Measurements from ENCODE around the gene ADK.
"Not testable (repeated sequence)": the region's sequence is repeated elsewhere in the genome, so short reads cannot be mapped to it uniquely, and the experiment has no call there.

Gene ADK

DNA sequence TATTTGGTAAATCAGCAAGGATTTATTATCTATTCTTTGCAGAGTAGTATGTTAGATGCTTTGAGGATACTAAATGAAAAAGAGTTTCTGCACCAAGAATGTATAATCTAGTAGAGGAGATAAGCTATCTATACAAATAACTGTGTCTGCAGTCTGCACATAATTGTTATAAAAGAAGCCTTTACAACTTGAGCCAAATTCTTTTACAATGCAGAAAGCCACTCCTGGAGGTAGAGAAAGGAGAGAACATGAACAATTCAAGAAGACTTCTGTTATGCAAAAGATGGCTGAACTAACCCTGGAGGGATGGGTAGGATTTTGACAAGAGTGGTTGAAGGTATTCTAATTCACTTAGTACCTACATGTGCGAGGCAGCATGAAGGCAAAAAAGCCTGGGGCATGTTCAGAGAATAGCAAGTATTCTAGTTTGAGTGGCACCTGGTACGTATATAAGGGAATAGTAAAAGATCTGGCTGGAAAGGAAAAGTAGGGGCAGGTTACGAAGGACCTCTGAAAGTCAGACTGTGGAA, 424.2 kb downstream of the ADK start:
- DNase-seq = no peak

DNA sequence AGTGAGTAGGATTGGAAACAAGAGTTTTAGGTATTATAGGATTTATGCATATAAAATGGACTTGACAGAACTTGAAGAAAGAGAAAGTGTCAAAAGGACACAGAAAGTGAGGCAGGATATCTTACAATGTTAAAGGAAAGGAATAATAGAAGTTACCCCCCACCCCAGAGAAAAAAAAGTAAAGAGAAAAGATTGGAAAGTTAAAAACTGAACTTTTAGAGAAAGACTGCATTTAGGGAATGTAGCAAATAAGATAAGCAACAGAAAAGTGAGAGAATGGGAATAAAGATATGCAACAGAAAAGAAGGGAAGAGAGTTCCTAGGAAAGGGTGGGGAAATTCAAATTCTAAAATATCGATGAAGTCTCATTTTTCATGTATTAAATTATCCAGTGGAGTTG, 424.9 kb downstream of the ADK start:
- DNase-seq = no peak

DNA sequence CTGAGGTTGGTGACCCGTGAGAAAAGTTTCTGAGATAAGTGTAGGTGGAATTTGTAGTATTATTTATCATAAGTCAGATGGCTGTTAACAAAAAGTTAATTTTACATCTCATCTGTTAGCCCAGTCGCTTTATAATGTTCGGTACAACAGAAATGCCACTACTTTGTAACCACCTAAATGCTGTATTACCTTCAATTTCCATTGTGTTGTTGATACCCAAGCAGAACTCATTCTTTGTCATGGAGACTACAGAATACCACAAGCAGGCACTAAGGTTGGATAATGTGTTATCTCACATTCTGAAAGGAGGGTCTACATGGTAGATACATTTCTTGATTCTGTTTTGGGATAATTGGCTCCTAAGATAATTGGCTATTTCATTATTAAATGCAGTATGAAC, 425.6 kb downstream of the ADK start:
- DNase-seq = no peak

DNA sequence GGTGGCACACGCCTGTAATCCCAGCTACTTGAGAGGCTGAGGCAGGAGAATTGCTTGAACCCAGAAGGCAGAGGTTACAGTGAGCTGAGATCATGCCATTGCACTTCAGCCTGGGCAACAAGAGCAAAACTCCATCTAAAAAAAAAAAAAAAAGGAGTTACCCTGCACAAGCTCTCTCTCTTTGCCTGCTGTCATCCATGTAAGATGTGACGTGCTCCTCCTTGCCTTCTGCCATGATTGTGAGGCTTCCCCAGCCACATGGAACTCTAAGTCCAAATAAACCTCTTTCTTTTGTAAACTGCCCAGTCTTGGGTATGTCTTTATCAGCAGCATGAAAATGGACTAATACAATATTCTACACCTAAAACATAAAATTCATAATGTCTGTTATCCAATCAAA, 429.4 kb downstream of the ADK start:
- DNase-seq = not testable (repeated sequence)

DNA sequence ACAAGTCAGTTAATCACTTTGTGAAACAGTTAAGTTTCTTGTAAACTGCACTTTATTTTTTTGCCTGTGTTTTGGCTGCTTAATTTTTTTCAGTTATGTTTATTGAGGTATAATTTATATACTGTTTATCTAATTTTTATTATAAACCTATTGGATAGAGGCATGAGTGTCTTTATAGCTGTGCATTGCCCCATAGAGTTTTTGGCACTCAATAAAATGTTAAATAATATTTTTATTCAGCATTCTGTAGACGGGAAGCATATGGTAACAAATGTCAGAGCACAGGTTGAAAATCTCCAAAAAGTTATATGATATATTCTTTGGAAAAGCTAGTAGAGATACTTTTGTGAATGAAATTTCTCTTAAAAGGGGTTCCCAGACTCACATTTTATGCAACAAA, 431.5 kb downstream of the ADK start:
- DNase-seq = no peak

DNA sequence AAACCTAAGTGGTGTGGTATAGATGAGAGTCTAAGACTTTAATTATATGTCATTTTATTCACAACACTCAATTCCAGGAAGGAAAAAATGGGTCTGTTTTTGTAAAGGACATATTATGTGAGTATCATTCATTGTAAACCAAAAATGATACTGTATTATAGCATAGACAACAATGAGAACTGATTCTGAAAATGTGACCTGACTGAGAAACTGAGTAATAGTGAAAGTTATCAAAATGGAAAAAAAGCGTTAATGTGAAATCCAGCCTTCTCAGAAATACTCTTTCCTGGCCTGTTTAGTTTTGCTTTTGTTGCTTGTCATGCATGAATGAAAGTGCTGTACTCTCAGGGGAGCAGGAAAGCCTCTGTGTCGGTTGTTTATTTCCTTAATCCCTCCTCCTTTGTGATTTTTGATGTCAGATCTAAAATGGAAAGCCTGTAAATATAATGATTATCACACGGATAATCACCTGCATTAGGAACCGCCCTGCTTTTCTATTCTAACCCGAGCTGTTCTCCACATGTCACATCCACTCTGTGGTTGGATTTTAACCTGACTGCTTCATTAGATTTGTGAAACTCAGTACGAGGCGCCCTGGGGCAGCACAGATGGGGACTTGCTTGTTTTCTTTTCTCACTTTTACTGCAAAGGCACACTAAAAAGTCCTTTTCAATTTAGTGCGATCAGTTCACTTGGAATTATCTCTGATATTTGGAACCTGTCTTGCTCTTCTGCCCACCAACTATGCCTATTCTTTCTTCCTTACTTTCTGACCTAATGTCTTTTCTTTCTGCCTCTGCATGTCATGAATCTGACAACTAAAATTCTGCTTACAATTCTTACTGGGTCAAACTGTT, 434.4 kb downstream of the ADK start:
- no peak for DNase-seq

DNA sequence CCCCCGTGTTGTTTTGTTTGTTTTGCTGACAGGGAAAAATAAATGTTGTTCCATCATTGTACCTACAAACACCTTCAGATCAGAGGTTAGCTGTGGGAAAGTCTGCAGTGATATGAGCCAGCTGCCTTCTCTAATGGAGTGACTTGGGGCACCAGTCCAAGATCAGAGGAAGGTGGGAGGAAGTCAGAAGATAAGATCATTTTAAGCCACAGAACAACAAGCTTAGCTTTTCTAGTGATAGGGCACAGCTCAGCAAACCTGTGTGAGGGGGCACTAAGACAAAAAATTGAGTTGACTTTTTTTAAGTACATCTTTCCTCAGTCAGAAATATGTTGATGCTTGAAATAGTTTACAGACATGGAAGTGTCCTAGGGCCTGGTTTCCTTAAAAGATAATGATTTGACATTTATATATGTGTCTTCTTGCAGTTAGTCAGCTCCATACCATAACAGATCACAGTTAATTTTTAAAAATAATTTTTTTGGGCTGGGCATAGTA, 435.1 kb downstream of the ADK start:
- DNase-seq = no peak

DNA sequence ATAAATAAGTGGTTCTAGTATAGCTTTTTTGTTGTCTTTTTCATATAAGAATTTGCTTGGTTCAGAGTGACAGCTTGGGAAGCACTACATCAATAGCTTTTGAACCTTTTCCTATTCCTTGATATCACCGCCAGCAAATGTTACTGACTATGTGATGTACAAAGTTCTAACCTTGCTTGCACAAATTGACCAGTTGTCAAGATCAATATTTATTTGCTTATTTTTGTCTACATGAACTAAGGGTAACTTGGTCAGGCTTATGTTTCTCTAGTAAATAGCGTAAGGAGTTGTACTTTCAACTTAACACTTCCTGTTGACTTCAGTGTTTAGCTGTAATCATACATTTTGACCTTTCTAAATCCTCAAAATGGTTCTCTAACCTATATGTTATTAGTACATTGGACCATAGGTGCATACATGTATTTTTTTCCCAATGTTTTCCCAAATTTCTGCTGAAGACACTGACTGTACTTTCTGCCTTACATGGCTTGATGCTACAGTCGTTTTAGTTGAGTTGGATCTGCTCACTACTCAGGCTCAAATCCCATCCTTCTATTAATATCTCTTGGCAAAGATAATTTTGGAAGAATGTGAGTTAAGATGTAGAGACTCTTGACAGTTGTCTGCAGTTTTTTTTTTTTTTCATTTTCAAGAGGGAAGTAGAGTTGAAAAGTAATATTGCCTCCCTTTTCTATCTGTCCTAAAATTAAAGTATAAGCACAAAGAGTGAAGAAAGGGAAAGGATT, 436.3 kb downstream of the ADK start:
- DNase-seq = no peak

DNA sequence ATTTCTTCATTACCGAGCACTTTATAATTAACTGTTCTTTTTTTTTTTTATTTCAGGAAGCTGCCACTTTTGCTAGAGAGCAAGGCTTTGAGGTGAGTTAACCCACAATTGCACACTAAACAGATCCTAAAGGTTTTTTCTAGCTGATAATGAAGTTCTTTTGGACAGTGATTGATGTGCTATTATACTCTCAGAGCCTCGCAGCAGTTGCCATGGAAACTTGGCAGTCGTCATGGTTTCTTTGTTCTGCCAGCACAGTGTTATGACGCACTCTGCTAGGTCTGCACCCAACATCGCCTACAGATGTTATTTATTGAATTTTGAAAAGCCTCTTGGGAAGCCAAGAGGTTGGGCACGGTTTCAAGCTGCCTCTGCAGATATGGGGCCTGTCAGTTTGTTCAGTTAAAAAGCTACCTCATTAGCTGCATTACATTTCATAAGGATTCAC, 438.2 kb downstream of the ADK start:
- DNase-seq = peak; percentile 98

DNA sequence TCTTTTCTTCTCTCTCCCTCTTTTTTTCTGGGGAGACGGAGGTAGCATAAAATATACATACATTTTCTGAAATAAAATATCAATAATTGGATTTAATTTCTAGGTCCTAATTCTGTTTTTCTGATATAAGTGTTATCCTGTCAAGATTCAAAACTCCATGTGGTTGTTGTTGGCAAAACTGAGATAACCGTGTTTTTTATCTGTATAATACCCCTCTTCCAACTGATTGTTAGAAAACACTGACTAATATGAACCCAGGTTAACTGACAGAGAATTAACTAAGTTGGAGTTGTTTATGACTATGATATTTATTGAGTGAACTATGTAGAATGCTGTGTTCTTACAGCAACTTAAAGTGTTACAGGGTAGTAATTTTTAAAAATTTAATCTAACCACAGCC, 438.8 kb downstream of the ADK start:
- no peak for DNase-seq

DNA sequence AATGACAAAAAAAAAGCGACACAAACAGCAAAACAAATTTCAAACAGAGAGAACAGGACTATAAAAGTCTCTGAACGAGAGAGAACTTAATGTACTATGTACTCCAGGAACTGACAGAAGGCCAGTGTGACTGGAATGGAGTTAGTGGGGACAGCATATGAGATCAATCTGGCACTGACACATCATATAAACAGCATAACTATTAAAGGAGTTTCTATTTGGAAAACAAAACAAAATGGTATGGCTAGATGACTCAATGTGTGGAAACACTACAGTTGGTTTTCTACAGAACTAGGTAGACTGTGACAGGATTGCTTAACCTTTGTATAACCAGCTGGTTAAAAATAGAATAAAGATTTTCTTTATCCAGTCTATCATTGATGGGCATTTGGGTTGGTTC, 442.4 kb downstream of the ADK start:
- peak; percentile 59 for DNase-seq

DNA sequence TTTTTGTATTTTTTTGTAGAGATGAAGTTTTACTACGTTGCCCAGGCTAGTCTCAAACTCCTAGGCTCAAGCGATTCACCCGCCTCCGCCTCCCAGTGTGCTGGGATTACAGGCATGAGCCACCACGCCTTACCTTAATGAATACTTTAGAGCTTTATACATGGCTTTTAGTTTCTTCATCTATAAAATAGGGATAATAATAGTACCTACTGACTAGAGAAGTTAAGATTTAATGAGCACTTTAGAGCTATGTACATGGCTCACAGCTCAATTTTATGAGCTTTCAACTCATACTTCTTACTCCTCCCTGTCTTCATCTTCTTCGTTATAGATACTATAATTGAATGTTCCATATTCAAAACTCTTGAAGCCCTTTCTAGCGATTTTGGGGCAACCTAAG, 445.7 kb downstream of the ADK start:
- DNase-seq = no peak

DNA sequence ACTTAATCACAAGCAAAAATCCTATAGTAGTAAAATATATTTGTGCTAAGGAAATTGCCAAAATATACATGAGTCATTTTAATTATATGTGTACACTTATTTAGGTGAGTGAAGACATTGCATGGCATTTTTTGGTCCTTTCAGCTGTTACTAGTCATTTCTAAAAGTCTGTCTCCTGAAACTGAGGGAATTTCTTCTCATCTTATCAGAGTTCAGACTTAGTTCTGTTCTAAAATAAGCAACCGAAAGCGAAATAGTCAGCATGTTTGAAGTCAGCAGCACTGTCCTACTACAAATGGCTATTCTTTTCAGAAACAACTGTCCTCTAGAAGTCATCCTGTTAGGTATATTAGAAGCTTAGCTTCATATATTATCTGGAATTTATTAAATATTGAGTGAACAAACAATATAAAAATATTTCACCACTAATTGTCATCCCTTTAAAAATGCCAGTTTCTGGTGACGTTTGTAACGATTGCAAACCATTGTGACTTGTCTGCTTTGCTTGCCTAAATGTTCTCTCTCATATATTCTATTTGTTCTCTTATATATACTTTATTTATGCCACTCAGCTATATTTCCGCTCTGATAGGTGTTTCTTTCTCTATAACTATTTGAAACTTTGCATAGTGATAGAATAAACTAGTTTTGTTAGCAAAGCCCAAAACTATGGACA, 448.0 kb downstream of the ADK start:
- peak; percentile 15 for DNase-seq

DNA sequence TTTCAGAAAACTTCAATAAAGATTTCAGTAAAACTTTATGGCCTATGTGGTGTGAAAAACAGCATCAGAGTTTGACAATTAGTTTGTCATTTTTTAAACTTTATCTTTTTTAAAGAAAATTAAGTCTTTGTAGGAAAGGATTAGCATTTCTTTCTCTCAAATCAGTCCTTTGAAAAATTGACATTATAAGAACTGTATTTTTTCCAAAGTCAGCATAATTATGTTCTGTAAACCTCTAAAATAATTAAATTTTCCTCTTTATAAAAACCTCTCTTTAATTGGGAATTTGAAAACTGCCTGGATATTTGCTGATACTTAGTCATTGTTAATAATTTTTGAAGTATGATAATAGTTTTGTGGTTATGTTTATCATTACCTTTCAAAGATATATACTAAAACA, 448.7 kb downstream of the ADK start:
- DNase-seq = no peak

DNA sequence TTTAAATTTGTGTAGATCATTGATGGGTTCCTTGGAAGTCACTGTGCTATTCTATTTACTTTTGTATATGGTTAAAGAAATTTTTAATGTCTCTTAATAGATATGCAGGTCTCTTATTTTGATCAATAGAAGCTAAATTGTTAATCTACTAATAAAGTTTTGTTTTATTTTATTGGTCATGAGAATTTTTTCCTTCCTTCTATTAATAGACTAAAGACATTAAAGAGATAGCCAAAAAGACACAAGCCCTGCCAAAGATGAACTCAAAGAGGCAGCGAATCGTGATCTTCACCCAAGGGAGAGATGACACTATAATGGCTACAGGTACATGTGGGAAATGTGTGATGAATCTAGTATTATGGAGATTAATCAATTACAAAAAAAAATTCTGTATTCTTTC, 449.1 kb downstream of the ADK start:
- DNase-seq = no peak

DNA sequence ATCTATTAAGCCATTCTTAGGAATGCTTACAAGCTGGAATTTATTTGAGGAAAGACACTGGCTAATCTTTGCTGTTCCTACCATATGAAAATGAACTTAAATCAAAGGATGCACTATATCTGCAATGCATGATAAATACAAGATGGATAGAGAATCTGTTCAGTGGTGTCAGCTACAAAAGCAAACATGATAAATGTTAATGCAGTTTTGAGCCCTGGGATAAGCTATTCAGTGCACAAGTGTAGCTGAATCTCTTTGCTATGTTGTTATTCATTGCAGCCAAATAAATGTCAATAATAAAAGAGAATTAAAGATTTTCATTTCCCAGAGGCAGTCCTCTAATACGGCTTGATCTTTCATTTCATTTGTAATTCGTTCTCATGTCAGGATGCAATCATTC, 451.6 kb downstream of the ADK start:
- DNase-seq = no peak

DNA sequence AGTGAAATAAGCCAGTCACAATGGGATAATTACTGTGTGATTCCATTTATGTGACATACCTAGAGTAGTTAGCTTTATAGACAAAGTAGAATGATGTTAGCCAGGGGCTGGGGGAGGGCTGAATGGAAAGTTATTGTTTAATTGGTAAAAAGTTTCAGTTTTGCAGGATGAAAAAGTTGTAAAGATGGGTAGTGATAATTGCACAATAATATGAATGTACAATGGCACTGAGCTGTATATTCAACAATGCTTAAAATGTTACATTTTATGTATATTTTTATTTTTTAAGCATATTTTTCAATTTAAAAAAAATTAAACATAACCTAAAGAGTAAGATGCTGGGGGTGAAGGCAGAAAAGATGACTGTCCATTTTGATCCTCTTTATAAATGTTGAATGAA, 459.3 kb downstream of the ADK start:
- no peak for DNase-seq

DNA sequence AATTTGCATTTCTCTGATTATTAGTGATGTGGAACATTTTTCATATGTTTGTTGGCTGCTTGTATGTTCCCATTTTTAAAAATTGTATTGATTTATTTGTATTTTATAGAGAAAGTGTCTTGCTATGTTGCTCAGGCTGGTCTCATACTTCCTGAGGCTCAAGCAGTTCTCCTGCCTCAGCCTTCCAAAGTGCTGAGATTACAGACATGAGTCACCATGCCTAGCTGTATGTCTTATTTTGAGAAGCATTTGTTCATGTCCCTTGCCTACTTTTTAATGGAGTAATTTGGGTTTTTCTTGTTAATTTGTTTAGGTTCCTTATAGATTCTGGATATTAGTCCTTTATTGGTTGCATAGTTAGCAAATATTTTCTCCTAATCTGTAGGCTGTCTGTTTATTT, 461.2 kb downstream of the ADK start:
- DNase-seq = peak; percentile 45

DNA sequence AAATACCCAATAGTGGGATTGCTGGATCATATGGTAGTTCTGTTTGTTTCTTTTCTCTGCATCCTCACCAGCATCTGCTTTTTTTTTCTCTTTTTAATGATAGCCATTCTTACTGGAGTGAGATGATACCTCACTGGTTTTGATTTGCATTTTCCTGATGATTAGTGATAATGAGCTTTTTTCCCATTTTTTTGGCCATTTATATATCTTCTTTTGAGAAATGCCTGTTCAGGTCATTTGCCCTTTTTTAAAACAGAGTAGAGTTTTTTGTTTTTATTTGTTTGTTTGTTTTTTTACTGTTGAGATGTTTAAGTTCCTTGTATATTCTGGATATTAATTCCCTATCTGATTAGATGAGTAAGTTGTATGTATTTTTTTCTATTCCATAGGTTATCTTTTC, 469.6 kb downstream of the ADK start:
- no peak for DNase-seq

DNA sequence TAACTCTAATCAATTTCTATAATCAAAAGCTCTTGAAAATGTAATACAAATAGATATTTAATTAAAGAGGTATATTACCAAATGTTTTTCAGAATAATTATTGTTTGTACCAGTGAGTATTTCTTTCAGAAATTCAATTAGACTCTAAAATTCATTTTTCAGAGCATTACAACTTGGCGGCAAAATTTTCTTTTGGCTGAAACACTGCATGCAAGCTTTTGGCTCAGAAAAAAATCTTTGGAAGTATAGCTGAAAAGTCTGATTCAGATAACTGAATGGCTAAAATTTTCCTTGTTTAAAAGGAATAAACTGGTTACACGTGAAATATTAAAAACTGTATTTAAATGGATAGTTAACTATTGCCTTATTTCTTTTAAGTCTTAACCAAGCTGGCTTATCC, 472.8 kb downstream of the ADK start:
- no peak for DNase-seq

DNA sequence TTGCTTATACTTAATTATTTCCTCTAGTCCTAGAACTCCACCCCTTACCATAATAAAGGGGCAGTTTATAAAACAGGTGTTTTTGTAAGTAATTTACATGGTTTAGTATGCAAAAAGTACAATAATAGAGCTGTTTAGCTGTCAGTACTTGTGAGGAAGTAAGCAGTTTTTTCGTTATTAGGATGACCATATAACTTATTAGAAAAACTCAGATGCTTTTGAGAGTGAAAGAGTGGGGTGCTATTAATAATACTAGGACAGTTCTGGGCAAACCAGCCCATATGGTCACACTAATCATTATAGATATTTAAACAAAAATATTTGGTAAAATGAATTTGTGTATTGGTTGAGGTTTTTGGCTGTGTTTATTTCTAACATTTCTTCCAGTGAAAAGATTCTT, 473.5 kb downstream of the ADK start:
- DNase-seq = no peak

DNA sequence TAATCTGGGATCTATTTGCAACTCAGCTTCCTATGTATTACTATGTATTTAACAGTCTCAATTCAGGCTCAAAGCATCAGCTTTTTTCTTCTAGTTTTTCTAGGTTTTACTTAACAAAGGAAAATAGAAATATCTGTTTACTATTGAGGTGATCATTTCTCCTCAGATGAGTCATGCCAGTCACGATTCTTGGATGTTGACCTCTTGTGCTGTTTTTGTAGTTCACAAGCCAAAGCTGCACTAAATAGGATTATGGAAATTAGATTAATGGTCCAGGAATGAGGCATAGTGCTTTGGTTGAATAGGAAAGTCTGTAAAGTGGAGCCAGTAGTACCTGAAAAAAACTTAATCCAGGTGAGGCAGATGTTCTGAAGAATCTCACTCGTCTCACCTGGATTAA, 477.1 kb downstream of the ADK start:
- DNase-seq = no peak

DNA sequence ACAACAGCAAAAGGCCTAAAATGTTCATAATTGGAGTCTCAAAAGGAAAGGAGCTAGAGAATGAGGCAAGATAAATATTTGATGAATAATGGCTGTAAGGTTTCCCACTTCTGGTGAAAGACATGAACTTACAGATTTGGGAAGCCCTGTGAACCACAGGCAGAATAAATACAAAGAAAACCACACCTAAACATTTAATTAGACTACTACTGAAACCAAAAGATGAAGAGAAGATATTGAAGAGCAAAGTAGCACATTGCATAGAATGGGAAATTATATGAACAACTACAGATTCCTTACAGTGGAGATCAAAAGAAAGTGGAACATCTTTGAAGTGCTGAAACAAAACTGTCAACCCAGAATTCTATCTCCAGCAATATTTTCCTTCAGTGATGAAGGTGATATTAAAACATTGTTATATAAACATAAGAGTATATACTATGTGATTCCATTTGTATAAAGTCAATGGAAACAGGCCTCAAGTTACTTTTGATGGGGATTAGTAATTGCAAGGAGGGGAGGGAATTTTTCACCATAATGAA, 484.0 kb downstream of the ADK start:
- DNase-seq = no peak
